ENCODE results near the gene CDKN2C.

GRCh38 chr1:50923564-50923963, 46.5 kb upstream of the CDKN2C start:
- TF ChIP-seq CTCF (conservative IDR thresholded peaks at IDR 0.05) (no peak), ZFX (IDR thresholded peaks at IDR 0.05) (no peak)
